CD4-positive, alpha-beta T cell treated with Interleukin-17A for 1 hour (primary cell): ENCODE measurements around the gene UBXN4.

Source experiments
- DNase-seq: peaks from one replicate; pipeline ENCODE4 v3.0.0-alpha.2; 2020

Gene UBXN4

DNA sequence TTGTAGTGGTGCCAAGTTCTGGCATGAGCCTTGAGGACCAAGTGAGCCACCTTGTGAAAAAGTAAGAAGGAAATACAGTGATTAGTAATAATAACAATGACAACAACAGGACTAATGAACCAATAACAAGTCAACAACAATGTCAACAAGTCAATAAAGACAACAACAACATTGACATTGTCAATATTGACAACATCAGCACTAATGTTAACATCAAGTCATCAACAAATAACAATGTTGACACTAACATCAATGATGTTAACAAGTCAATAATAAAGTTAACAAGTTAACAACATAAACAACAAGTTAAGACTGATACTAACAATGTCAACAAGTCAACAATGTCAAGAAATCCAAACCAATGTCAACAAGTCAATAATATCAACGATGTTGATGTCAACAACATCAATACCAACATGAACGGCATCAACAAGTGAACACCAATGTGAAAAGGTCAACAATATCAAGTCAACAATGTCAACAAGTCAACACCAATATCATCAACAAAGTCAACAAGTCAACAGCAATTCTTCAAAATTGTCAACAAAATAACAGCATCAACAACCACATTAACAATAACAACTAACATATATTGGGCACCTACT is 71.4 kb downstream of the UBXN4 start:
- DNase-seq, result no peak

DNA sequence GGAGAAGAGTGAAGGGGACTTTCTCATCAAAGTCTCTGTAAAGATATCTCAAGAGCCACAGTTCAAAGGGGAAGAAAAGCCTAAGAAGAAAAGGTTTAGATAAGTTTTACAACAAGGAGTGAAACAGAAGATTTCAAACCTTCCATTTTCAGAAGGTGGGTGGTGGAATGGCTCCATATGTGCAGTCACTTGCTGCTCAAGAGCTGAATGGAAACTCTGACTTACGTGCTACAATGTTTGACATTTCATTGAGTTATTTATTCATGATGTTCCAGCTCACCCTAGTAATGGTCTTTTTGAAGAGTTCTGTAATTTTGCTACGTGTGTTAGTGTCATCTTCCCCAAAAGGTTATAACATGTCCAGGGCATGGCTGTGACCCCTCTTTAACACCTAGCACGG is 73.6 kb downstream of the UBXN4 start:
- no peak for DNase-seq

DNA sequence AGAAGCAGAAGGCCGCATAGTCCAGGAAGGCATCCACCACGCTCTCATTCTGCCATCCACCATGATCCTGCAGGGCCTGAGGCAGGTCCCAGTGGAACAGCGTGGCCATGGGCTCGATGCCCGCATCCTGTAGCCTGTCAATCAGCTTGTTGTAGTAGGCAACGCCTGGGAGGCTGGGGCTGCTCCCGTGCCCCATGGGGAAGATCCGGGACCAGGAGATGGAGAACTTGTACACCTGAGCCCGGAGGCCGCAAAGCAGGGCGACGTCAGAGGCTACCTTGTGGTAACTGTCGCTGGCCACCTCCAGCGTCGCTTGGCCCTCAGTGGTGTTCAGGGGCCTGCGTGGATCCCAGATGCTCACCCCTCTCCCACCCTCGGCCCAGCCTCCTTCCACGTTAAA is 75.8 kb downstream of the UBXN4 start:
- no peak for DNase-seq

DNA sequence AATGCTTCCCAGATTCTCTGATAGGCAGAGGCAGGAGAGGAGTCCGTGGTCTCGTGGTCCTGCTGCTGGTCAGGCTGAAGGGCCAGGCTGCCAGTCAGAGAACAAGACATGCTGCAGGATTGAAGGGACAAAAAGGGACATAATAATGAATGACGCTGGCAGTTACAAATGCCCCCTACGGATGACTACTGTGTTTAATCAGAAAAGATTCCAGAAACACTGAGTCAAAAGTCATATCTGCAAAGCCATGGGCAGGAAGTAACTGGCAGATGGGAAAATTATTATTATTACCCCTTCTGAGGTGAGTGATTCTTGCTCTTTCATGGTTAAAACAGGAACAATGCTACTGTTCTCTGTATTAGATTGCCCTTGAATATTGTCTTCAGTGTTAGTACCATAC is 76.3 kb downstream of the UBXN4 start:
- no peak for DNase-seq

DNA sequence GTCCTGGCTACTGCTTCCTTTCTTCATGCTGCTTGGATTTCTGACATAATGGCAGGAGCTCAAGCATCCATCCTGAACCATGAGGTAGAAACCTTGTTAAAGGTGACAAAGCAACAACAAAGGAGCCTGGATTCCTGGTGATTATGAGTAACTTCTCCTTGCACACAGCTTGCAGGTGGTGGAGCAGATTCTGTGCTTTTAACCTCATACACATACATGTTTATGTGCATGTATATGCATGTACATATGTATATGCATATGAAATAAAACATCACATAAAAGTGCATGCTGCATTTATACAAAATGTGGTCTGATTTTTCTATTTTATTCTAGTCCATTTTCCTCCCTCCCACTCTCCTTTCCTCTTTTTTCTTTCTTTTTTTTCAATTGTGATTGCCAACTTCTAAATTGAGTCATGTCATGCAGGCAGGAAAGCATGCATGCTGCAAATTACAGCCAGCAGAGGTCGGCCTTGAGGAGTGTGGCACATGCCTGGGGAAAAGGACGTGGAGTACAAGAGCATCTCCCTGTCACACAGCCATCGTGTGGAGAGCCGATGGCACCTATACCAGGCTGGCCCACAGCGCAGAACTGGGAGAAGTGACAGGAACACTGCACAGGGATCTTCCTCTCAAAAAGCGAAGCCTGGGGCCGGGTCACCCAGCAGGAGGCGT is 77.4 kb downstream of the UBXN4 start:
- DNase-seq, result no peak

DNA sequence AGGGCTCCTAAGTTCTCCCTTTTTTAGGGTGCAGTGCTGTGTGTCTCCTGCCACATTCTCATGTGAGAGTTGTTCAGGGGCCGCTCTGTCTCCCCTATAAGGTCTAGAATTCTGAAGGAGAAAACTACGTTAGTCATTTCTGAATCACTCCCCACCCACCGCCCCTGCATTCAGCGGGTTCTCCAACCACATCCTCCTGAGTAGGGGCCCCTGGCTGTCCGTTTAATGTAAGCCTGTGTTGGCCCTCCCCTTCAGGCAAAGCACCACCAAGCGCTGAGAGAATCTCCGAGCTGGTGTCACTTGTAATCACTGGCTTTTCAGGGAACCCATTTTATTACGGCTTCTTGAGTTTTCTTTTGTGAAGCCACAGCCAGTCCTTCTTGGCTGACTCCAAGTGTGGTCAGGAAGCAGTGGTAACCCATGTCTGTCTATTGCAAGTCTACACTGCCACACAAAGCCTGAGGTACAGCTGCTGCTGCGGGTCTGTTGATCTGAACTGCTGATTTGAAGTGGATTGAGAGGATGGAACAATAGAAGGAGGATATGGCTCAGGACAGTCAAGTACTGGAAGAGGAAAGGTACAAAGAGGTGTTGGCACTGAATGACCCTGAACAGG is 78.5 kb downstream of the UBXN4 start:
- peak; percentile 41 for DNase-seq

DNA sequence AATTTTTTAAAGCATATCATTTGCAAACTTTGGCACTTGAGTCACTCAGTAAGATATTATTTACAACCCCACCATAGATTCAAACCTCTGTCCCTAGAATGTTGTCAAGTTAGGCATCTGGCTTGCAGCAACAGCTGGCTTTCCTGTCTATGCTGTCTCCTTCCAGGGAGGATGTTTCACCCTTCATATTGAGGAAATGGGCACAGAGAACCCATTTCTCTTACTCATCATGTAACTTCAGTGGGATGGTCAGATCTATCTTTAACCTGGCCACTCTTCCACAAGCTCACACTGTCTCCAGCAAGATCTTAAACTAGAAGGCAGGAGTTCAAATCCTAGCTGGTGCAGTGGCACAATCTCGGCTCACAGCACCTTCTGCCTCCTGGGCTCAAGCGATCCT is 79.5 kb downstream of the UBXN4 start:
- no peak for DNase-seq

DNA sequence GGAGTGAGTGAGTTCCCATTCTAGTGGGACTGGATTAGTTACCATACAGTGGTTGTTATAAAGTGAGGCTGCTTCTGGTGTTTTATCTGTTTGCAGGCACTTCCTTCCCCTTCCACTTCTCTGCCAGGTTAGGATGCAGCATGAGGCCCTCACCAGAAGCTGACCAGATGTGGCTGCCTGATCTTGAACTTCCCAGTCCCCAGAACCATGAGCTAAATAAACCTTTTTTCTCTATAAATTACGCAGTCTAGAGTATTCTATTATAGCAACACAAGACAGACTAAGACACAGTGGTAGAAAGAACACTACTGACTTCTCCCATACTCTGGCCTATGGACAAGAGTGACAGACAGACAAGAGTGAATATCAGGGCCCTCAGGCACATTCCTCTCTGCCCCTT is 81.2 kb downstream of the UBXN4 start:
- no peak for DNase-seq

DNA sequence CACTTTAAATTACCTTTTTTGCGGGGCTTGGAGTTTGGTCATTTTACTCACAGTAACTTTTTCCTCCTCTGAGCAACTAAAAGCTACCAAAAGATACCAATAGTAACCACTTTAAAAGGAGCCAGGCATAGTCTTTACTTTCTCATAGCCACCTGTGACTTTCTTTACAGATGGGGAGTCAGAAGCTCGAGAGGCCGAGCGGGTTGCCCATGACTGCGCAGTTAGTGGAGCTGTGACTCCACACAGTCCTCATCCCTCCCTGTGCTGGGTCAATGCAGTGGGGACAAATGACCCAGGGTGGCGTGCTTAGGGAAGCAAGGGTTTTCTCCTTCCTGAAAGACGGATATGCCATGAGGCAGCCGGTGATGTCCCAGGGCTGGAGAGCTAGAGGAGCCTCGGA is 83.5 kb downstream of the UBXN4 start:
- DNase-seq, result no peak

DNA sequence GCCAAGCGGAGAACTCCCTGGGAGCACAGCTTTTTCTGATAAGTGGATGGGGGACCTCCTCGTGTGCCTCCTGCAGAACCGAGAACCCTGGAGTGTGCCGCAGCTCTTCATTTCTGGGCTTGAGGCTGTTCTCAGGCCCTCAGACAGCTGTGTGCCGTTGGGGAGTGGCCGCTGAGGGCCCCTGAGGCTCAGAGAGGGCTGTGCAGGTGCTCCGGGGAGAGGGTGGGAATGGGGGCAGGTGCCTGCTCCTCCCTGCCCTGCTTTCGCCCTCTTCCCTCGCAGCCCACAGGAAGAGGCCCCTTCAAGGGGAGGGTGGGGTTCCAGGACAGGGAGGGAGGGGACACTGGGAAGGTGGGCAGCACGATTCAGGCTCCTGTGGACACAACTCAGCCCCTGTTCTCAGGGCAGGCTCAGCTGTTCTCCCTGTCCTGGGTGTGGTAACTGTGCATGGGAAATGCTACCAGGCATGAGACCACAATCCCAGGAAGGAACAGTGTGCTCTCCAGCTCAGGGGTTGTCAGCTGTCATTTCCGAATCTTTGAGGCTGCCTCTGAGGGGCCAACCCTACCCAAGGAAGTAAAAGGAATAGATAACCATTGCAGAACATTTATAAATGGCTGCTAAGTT is 84.0 kb downstream of the UBXN4 start:
- no peak for DNase-seq

DNA sequence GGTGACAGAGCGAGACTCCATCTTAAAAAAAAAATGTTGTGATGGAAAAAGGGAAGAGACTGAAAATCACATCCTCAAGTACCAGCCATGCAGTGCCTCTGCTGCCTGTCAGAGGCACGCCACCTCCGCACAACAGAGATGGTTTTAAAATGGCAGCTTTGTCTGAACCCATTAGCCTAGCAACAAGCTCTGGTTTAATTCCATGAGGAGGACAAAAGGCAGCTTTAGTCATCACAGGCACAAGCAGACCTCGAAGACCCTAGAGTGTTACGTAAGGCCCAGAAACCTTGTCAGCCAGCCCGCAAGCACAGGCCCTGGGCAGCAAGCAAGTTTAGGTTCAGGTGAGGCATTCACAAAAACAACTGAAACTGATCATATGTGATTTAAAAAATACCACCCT is 84.9 kb downstream of the UBXN4 start:
- no peak for DNase-seq

DNA sequence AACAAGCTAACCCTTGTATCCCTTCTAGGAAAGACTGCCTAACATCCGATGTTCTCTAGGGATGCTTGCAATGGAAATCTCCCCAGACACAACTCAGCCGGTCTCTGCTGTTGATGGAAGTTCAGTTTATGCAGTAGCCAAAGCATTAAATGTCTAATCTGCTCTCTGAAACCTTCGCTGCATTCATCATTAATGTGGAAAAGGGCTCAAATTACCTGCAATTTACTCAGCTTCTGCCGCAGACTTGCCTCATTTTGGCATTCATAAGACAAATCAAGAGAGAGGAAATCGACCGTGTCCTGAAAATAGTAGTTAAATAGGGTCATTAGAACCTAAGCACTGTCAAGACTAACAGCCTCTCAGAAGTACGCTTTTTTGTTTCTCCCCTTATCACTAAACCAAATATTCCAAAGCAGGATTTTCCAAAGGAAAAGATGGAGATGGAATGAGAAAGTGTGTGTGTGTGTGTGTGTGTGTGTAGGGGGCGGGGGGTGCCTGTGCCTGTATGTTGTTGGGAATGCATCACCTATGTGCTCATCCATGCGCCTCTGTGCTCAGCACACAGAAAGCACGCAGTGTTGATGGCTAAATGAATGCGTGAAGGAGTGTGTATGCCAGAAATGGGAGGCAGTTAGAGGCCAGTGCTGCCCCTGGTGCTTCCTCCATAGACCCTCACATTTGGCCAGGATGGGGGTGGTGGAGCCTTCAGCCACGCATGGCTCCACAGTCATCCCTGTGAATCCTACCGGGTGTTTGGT is 87.9 kb downstream of the UBXN4 start:
- no peak for DNase-seq

DNA sequence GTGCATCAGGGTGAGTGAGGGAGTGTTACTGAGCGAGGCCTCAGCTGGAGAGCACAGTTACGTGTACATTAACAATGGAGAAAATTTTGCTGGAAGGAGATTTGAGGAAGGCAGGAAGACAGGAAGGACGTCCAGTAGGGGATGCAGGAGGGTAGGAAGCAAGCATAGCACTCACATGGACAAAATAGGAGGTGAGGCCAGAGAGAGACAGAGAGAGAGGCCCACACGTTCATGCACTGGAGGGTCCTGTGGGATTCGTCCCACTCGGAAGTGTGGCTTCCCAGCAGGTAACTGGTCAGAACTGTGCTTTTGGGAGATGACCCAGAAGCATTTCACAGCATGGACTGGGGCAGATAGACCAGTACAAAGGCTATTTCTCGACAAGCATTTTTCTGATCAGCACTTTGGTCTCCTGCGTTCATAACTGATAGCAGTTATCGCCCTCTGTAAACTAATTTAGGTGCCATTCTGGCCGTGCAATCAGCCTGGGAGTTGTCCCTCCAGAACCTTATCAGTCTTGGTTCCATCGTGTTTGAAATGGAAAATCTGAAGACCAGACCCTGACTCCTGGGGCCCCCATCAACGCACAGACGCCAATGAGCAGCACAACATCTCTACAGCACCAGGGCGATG is 89.6 kb downstream of the UBXN4 start:
- DNase-seq, result no peak

DNA sequence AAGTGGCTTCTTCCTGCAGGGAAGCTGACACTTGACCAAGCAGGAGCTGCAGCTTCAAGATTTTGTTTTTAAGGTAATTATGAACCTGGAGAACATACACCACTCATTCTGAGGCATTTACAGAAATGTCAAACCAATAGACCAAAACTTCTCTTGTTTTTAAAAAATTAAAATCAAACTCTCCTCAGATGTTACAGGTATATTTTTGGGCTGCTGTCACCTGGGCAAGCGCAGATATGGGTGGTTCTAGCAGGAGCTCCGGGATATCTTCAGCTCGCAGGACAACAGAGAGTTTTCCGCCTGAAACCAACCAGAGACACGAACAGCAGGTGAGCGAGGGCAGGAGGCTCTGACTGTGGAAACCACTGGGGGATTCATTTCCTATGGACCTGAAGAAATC is 91.2 kb downstream of the UBXN4 start:
- no peak for DNase-seq
